HG02938 (cell line): ENCODE data around the gene TMEM170A.

Source experiments
- ATAC-seq: cut with Tn5 transposase; IDR thresholded peaks from one replicate; pipeline ENCODE4 v1.9.1; 2021; ENCODE audit warnings: mild to moderate bottlenecking, moderate library complexity; ENCODE audit not compliant: unreplicated experiment

TMEM170A gene

DNA sequence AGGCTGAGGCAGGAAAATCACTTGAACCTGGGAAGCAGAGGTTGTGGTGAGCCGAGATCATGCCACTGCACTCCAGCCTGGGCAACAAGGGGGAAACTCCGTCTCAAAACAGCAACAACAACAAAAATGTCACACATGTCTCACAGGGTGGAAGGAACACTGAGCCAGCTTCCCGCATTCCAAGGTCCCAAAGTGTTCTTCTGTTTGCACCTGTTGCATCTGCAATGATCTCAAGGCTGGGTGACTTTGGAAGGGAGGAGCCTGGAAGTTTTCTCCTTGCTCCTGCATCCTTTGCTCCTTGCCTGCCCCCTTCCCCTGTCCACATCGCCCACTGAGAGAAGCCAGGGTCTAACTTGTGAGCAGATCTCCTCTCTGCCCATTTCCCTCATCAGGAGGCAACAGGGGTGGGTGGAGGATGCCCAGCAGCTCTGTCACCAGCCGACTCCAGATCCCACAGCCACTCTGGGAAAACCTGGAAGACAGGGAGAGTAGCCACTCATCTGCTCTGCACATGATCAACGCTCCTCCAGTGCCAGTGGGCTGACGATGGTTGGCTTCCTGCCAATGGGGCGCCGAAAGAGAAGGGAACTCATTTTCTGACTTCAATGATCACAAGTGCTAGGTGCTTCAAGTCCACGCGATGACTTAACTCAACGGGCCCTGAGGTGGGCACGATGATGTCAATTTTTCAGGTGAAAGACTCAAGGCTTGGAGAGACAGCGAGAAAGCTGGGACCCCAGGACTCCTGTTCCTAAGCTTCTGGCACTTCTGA is 18.1 kb upstream of the TMEM170A start:
- no peak for ATAC-seq

DNA sequence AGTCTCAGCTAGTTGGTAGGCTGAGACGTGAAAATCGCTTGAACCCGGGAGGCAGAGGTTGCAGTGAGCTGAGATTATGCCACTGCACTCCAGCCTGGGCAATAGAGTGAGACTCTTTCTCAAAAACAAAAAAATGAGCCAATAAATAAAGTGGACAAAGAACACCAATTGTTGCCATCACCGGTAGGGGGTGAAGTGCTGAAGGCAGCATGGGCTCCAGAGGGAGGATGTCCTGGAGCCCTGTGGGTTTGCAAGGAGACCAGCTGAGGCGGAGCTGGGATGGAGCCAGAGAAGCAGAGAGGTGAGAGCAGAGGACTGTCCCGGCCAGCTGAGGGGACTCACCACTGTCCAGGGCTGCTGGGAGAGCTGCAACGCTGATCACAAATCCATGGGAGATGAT is 17.0 kb upstream of the TMEM170A start:
- no peak for ATAC-seq

DNA sequence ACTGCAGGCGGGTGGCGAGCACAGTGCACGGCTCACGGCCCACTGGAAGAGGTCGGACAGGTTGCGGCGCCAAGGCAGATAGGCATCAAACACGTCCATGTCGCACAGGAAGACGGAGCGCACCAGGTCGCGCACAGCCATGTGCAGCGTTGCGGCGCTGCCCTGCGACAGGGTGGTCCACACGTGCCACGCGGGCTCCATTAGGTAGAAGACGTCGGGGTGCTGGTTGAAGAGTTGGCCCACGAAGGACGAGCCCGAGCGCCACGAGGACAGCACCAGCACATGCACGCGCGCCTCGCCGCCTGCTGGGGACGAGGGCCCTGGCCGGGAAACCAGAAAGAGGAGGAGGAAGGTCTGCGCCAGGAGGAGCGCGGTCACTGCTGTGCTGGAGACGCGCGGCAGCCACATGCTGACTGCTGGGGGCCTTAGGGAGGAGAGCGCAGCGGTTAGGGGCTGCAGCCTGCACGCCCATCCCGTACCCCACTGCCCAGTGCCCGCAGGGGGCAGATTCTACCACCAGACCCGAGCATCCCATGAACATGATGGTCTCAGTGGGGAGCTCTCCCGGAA is 15.0 kb upstream of the TMEM170A start:
- no peak for ATAC-seq

DNA sequence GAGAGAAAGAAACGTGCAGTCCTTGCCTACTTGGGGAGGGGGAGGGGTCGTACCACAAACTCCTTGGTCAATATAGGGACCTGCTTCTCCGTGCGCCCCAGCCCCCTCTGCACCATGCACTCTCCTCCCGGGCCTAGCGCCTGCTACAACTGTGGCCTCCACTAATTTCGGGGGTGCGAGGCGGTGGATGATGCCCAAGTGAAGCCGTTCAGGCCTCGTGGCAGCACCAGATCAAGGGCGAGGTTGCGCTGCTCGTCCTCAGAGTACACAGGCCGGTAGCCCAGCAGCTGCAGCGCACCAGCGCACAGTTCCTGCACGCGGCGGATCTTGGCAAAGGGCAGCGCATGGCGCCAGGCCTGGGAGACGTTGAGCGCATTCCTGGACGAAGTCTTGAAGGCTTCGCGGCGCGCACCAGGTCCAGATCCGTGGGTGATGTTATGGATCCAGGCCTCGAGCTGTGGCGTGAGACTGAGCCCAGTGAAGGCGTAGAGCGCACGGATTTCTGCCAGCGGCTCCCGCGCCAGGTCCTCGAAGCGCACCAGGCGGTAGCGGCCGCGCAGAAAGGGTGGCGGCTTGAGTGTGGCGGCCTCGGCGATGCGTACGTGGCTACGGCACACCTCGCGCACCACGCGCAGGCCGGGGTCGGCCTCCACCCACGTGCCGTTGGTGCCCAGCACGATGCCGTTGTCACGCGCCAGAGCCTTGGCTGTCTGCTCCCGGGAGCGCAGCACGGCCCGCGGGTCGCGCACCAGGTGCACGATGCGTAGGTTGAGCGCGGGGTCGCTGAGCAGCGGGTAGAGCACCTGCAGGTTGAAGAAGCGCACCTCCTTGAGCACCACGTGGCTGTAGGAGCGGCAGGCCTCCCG is 14.2 kb upstream of the TMEM170A start:
- no peak for ATAC-seq

DNA sequence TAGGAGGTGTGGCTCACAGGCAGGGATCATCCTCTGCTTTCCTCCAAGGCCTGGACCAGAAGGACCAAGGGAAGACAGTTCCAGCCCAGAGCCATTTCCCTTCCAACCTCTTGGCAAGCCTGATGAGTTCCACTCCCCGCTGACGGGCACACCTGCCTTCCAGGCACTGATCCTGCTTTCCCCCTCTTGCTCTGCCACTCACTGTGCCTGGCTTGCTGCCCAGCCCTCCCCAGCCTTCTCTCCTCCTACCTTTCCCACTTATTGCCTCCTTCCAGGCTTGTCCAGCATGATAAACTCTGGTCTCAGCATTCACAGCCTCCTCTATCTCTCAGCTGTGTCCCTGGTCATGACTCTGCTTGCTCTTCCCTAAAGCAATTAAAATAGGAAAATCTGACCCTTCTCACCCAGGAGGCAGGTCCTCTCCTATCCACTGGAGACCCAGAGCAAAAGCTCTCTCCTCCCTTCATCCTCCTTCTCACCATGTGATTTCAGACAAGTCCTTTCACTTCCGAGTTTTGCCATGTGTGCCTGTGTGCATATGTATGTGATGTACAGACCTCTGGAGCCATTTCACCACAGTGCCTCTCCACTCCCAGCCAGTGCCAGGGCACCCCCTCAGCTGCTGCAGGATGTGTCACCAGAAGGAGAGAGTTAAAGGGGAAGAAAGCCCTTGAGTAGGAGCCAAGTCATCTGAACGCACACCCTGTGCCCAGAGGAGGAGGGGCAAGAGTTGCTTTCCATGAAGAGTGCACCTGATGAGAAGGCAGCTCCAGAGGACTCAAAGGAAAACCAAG is 13.4 kb upstream of the TMEM170A start:
- no peak for ATAC-seq

DNA sequence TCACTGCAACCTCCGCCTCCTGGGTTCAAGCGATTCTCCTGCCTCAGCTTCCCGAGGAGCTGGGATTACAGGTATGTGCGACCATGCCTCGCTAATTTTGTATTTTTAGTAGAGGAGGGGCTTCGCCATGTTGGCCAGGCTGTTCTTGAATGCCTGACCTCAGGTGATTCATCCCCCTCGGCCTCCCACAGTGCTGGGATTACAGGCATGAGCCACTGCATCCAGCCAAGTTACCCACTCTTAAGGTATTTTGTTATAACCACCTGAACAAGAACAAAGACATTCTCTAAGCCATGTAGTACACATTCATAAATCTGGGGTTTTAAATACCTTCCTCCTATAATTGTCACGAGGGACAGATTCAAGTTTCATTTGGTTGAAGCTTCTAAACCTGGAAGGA is 12.3 kb upstream of the TMEM170A start:
- ATAC-seq, result no peak

DNA sequence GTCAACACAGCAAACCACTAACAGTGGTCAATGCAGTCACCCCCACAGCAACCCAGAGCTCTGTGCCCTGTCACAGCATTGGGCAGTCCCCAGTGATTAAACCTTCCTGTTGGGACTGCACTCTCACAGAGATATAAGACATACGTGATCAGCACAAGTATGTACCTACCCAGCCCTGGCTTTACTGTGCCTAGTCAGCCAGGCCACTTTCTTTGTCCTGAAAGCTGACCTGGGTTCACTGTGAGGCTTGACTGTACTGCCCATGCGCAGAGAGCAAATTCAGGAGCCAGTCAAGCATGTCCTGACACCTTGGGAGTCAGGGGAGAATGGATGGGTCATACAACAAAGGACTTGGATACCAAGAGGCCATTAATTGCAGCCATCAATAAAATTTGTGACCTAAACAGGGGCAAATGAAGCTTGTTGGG is 10.9 kb upstream of the TMEM170A start:
- ATAC-seq, result no peak

DNA sequence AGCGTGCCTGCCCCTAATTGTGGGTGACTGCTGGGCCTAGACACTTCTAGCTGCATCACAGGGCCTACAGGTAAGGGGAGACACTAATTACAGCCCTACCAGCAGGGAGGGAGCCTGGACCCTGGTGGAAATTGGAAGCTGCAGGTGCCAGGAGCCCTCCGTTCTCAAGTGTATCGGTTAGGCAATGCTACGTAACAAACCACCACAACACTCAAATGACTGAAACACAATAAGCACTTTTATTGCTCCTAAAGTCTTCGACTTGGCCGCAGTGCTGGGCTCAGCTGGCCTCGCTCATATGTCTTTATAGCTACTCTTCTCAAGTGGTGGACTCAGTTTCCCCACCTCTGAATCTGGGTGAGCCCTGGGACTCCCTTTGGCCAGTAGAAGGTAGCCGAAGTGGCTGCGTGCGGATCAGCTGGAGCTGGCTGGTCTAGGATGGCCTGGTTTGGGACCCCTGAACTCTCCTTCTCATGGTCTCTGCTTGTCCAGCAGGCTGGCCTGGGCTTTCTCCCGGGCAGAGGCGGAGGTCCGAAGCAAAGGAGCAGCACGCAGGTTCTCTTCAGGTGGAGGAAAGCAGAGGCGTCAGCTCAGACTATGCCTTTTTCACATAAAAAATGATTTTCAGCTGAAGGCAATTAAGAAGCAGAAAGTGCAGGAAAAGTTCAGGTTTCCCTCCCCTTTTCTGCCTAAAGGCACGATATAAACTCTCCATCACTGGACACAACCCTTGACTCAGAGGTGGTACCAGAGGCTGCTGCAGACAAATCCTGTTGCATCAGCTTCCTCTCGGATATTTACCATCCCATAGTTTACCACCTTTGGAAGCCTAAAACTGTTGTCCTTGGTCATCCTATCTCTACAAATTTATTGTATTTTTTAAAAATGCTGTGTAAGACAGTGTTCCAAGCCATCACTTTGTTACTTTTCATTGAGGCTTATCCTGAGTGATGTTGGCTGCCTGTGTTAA is 8.7 kb upstream of the TMEM170A start:
- ATAC-seq, result no peak

DNA sequence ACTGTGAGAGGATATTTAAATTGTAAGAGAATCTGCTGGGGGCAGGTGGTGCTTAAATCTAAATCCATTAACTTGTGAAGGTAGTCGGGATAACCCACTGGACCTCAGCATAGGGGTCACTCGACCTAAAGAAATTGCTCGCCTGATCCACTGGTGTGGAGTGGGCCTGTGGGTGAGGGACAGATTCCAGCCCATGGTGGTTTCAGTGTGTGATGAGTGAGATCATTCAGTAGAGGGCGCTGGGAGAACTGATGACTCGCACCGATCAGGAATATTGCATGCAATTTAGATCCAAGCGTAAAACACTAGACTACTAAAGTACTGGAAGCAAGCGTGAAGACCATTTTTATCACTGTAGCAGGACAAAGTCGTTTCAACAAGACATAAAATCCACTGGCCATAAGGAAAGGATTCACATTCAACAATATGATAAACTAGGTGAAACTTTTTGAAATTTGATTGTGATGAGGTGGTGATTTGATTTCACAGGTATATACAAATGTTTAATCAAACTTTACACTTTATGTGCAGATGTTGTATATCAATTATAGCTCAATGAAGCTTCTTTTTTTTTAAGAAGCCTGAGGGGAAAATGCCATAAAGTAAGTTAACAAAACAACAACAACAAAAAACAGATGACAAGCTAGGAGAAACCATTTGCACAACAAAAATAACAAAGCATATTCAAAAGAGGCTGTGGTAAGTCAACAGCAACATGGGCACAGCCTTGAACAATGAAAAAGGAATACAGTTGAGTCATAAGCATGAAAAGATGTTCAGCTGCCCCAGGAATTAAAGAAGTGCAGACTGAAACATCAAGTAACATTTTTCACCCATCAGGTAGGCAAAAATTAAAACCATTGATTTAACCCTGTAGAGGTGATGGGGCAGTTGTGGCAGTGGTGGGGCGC is 7.5 kb upstream of the TMEM170A start:
- peak; percentile 50 for ATAC-seq

DNA sequence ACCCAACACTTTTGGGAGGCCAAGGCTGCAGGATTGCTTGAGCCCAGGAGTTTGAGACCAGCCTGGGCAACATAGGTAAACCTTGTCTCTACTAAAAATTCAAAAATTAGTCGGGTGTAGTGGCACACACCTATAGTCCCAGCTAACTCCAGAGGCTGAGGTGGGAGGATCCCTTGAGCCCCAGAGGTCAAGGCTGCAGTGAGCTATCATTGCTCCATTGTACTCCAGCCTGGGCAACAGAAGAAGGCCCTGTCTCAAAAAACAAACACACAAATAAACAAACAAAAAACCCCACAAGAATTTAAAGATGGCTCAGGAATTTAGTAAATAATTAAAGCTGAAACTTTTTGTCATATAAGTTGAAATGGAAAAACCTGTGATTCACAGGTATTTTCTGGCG is 2.3 kb upstream of the TMEM170A start:
- no peak for ATAC-seq

DNA sequence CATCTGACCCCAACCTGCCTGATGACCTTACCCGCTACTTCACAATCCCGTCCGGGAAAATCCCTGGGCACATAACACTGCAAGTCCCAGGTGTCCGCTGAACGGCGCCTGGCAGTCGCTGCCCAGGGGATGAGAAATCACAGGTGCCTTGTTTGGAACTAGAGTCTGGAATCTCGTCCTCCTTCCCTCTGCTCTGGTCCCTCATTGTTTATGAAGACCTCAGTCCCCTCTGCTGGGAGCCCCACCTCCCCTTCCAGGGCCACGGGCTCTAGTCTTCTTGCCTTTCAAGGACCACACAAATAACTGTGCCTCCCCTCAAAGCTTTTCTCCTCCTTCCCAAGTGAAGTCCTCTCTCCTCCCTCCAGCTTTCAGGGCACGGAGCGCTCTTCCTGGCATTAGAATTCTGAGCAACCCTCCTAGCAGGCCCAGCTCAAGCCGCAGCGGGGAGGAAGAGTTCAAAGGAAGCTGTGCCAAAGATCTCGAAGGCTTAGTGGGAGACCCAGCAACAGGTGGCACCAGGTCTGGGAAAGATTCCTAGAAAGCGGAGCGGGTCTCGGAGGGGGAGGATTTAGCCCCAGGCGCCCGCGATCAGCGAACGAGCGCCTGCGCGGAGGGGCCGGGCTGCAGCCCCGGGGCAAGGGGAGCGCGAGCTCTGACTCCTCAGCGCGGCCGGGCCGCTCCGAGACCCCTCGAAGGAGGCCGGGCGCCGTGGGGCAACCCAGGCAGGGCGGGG is 934 bp downstream of the TMEM170A start:
- ATAC-seq, result peak; percentile 14

DNA sequence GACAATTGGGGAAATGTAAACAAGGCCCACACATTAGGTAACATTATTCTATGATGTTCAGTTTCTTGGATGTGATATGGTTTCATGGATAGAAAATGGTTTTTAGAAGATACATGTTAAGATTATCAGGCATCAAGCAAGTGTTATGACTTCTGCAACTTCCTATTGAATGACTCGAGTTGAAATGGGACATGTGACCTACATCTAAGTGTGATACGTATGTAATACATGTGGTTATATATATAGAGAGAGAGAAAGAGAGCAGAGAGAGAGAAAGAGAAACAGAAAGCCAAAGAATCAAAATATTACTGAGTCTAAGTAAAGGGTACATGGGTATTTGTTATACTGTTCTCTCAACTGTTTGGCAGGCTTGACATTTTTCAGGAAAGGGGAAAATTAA is 1.7 kb downstream of the TMEM170A start:
- ATAC-seq, result peak; percentile 36

DNA sequence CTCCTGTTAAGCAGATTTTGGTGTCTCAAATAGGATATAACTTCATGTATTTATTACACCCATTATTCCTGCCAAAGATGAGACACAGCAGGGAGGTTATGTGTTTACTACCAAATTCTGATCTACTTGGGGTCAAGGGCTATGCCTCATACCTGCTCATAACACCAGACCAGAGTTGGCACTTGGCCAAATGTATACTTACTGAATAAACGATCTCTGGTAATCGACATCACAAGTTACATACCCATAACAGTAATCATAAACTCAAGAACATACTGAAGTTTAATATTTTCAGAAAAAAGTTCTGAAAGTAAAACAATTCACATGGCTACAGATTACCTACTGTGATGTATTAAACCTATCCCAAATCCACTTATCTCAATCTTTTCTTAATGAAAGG is 2.9 kb downstream of the TMEM170A start:
- ATAC-seq, result no peak

DNA sequence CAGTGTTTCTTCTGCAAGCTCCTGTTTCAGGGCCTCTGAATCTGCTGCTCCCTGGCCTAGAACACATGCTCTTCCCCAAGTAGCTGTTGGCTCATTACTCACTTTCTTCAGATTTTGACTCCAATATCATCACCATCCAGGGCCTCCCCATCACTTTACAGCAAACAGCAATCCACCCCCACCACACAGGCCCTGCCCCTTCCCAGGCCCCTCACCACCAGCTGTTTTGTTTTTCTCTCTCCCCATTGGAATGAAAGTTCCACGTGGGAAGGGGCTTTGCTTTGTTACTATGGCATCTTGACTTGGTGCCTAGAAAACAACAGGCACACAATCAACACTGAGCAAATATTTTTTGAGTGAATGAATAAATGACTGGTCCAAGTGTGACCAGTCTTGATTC is 4.0 kb downstream of the TMEM170A start:
- no peak for ATAC-seq

DNA sequence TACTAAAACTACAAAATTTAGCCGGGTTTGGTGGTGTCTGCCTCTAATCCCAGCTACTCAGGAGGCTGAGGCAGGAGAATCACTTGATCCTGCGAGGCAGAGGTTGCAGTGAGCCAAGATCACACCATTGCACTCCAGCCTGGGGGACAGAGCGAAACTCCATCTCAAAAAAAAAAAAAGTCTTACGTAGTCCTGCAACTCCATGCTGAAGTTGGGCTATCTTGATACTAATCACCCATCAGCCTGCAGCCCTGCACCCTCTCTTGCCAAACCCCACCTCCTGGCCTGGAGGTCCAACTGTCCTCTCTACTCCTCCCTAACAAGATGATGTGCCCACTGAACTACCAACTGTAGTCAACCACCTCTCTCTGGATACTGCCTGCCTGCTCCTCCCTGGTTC is 4.8 kb downstream of the TMEM170A start:
- ATAC-seq, result no peak

DNA sequence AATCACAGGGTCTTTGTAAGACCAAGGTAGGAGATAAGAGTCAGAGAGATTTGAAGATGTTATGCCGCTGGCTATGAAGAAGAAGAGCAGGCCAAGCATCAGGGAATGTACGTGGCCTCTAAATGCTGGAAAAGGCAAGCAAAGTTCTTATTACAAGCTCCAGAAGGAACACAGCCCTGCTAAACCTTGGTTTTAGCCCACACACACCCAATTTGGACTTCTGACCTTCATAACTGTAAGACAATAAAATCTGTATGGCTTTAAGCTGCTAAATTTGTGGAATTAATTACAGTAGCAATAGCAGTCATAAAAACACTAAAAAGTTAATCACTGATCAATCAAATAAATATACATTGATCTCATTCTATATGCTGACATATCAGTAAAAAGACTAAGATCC is 6.0 kb downstream of the TMEM170A start:
- ATAC-seq, result no peak

DNA sequence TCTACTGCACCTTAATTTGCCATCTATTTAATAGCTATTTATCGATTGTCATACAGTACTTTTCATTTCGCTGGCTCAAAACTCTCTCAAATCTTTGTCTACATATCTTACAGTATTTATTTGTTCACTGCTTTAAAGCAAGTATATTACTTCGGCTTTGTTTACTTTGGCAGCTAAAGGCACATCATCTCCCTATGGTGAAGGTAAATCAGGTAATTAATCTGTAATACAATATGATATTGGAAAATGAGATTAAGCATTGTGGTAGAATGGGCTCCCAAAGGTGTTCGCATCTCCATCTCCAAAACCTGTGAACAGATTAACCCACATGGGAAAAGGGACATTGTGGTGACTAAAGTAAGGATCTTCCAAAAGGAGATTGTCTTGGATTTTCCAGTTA is 6.5 kb downstream of the TMEM170A start:
- ATAC-seq, result no peak

DNA sequence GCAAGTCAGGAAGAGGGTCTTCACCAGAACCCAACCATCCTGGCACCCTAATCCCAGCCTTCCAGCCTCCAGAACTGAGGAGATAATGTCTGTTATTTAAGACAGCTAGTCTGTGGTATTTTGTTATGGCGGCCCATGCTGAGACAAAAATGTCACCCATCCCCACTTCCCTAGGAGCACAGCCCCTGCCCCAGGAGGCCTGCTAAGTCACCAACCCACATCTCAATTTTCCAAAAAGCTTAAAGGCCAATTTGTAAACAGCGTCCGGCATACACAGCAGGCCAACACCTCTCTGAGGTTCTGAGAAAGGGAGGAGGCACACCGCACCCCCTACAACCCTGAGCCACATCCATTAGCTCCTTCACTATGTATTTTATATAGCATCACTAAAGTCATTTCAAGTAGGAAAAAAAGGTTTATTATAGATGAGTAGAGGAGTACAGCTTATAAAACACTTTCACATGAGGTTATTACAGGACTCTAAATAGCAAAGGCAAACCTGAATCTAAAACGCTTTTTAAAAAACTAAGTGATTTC is 6.9 kb downstream of the TMEM170A start:
- ATAC-seq, result no peak
